Adipocyte (in vitro differentiated cells): ENCODE measurements around the gene DHX16.

Experiments
- DNase-seq: peaks from one replicate; pipeline ENCODE4 v3.0.0-alpha.2; 2015; ENCODE audit warnings: low read depth
- H3K27me3 ChIP-seq: replicated peaks from 2 replicates; pipeline ENCODE4 v1.7.0; 2013; ENCODE audit warnings: mild to moderate bottlenecking, low read length, moderate library complexity; ENCODE audit not compliant: control insufficient read depth, insufficient read depth
- H3K36me3 ChIP-seq: 2 replicates; pipeline ENCODE4 v1.7.0; 2013; ENCODE audit warnings: low read length, mild to moderate bottlenecking, moderate library complexity; ENCODE audit not compliant: control insufficient read depth, insufficient read depth, severe bottlenecking
- H3K4me1 ChIP-seq: 2 replicates; pipeline ENCODE4 v1.7.0; 2013; ENCODE audit warnings: mild to moderate bottlenecking, low read length, moderate library complexity; ENCODE audit not compliant: control insufficient read depth, insufficient read depth
- H3K4me3 ChIP-seq: 2 replicates; pipeline ENCODE4 v1.7.0; 2013; ENCODE audit warnings: mild to moderate bottlenecking, low read length, moderate library complexity
- H3K9ac ChIP-seq: 2 replicates; pipeline ENCODE4 v1.7.0; 2013; ENCODE audit warnings: mild to moderate bottlenecking, low read length, moderate library complexity
- H3K9me3 ChIP-seq: 2 replicates; pipeline ENCODE4 v1.7.0; 2013; ENCODE audit warnings: mild to moderate bottlenecking, low read length, moderate library complexity; ENCODE audit not compliant: control insufficient read depth

Gene DHX16

DNA sequence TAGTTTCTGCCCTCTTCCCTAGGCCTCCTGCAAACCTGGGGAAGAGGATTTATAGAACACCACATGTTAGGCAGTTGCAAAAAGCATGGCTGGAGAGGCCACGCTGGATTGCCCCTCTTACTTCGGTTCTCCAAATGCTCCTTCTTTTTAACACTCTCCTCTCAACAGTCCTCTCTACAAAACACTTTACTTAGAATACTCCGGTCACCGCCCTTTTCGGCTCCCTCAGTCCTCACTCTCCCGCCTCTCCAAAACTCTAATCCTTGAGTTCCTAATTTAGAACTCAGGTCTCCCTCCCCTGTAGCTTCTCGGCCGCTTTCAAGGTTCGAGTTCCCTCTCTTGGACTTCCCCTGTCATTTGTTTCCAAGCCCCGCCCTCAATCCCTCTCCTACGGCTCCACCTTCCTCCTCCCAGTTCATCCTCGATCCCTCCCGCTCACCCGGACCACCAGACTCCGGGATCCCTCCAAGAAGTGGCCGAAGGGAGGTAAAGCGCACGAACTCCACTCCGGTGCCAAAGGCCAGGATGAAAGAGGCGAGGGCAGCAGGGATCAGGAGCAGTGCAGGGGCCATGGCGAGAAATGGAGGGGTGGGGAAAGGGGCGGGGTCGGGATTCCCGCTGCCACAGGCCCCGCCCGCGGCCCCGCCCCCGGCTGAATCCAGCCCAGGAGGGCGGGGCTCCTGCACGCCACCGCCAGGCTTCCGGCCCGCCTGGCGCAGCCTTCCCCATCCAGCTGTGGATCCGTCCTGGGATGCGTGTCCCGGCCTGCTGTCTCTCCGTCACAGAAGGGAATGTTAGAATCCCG is 17.8 kb upstream of the DHX16 start, which contains the start of gene NRM:
Gene NRM (minus strand): TSS at position 582 of the 805 bp plus-strand sequence. CDS start 10 bp downstream, at position 572.
- H3K9me3 ChIP-seq, result no peaks in the 10 kb centered on the region
- H3K4me1 ChIP-seq, result peaks cover 26% of the 10 kb centered on the region
- H3K4me3 ChIP-seq, result peak within 1 kb of the TSS; percentile 88
- peak; percentile 97 for DNase-seq
- H3K9ac ChIP-seq, result peak within 1 kb of the TSS; percentile 79
- no peaks in the 10 kb centered on the region for H3K27me3 ChIP-seq
- H3K36me3 ChIP-seq, result no peaks in the 10 kb centered on the region

DNA sequence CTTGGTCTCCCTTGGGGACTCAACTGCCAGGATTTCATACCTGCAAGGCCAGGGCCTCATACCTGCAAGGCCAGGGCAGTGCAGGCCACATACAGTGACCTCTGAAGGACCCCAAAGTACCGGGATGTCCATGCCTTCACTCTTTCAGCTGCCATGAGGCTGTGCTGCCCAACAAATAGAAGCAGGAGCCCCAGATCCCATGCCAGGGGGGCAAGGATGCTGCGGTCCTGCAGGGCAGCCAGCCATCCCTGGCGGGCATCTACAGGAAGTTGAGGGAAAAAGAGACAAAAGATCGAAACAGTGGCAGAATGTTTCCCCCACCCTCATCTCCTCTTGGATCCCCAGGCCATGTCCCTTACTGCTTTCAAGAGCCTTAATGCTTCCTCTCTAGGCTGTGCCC is 17.2 kb upstream of the DHX16 start:
- H3K4me3 ChIP-seq, result peak overlapping the region; percentile 88
- no peaks in the 10 kb centered on the region for H3K36me3 ChIP-seq
- peak overlapping the region; percentile 79 for H3K9ac ChIP-seq
- no peak for DNase-seq
- no peaks in the 10 kb centered on the region for H3K27me3 ChIP-seq
- no peaks in the 10 kb centered on the region for H3K9me3 ChIP-seq
- peaks cover 28% of the 10 kb centered on the region for H3K4me1 ChIP-seq

DNA sequence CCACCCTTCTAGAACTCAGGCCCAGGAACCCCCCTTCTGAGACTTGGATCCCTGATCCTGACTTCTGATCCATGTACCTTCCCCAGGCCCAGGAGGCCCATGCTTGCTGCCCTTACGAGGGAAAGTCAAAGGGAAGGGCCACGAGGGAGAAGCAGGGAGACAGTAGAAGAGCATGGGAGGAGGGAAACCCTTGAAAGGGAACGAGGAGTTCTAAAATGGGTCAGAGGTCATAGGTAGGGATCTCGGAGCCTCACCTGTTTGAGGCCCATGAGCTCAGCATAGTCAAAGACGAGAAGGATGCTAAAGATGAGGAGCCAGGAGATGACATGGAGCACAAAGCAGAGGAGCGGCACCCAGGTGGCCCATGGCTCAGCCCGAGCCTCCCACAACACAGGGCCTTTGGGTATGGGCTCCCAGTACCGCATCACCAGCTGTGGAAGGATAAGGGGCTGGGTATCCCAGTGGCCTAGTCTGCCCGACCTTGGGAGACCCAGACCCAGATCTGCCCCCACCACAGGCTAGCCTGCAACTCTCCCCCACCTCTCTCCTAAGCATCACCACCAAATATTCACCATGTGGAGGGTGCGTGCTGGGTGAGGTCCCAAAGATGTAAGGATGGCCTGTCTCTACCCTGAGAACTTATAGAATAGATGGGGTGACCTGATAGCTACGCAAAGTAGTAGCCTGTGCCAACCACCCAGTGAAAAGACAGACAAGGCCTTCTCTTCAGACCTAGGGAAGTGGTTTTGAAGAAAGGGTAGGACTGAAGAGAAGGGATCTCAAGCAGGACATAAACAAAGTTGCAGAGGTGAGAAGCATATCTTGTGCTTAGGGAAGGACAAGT is 16.4 kb upstream of the DHX16 start:
- no peaks in the 10 kb centered on the region for H3K27me3 ChIP-seq
- no peak for DNase-seq
- H3K36me3 ChIP-seq, result no peaks in the 10 kb centered on the region
- H3K4me1 ChIP-seq, result peaks cover 26% of the 10 kb centered on the region
- H3K4me3 ChIP-seq, result no peak overlapping the region
- H3K9me3 ChIP-seq, result no peaks in the 10 kb centered on the region
- H3K9ac ChIP-seq, result no peak overlapping the region

DNA sequence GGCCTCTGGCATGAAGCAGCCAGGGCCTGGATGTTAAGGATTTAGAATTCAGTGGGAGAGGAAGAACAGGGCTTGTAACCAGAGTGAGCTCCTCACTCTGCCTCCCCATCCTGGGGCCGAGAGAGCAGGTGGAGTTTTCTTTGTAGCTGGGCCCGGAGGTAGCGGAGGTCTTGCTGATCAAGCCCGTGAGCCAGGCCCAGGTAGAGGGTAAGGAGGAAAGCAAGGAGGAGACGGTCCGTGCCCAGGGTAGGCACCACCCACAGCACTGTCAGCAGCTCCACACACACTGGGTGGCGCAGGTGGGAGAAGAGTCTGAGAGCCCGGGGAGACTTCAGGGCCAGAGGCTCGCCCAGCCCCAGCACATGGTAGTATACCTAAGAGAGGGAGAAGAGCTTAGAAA is 15.8 kb upstream of the DHX16 start:
- Histone ChIP-seq H3K27me3 (no peaks in the 10 kb centered on the region), H3K36me3 (no peaks in the 10 kb centered on the region), H3K9me3 (no peaks in the 10 kb centered on the region), H3K9ac (peak overlapping the region; percentile 94), H3K4me1 (peaks cover 26% of the 10 kb centered on the region), H3K4me3 (peak overlapping the region; percentile 97)
- DNase-seq, result no peak

DNA sequence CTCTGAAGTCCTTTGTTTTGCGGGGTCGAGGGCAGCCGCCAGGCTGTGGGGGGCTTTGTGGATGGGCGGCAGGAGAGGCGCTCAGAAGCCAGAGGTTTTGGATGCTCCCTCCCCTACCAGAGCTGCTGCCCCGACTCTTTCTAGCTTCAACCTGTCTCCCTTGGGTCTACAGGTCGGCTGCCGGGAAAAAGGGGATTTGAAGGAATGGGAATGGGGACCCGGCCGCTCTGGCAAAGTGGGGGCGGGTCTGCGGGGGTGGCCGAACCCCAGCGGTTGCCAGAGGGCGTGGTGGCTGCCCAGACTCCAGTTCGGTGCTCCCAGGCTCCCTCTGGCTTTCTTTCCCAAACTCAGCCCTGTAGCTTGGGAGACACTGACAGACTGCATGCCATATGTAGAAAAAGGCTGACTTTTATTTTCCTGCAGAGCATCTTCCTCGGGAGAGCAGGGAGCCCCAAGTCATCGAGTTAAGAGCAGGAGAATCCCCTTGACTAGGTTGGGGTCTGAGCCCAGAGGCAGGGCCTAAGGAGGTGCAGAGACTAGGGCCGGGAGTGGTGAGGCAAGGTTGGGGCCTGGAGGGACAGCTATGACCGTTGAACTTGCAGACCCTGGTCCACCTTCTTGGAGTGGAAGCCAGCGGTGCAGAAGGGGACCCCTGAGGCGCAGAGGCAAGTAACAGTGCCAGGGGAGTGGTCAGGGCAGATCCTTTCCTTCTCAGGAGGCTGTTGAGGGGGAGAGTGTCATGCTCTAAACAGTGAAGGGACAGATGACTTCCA is 15.0 kb upstream of the DHX16 start:
- Histone ChIP-seq H3K27me3 (no peaks in the 10 kb centered on the region), H3K4me3 (peak overlapping the region; percentile 97), H3K9ac (peak overlapping the region; percentile 94), H3K9me3 (no peaks in the 10 kb centered on the region), H3K4me1 (peaks cover 33% of the 10 kb centered on the region), H3K36me3 (no peaks in the 10 kb centered on the region)
- peak; percentile 77 for DNase-seq

DNA sequence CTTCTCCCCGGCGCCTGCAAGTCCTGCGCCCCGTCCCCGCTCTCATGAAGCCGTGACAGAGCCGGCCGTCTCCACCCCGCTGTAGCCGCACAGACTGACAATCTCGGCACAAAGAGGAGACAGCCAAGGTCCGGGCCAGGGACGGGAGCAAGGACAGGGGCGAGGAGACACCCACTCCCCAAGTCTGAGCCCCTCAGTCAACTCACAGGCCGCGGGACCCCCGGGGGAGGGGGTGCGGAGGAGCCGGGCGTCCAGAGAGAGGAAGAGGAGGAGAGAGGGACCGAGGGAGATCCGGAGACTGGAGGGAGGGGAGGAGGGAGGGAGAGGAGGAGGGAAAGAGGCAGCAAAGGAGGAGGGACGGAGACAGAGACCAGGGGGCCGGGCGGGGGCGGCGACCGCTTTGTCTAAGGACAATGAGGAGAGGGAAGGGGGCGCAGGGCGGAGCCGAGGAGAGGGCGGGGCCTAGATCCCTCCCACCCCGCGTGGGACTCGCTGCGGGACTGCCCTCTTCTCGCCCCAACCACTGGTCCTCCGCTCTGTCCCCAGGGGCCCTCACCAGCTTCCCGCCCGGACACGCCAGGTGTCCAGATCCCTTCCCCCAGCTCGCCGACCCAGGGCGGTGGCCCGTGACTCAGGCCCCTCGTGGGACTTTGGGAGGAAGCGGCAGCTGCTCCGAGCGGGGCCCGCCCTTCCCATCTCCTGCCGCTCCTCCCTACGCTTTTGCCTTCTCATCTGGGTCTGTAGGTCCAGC is 14.3 kb upstream of the DHX16 start:
- H3K9me3 ChIP-seq, result no peaks in the 10 kb centered on the region
- no peaks in the 10 kb centered on the region for H3K27me3 ChIP-seq
- peaks cover 41% of the 10 kb centered on the region for H3K4me1 ChIP-seq
- DNase-seq, result peak; percentile 96
- no peaks in the 10 kb centered on the region for H3K36me3 ChIP-seq
- H3K9ac ChIP-seq, result peak overlapping the region; percentile 94
- peak overlapping the region; percentile 97 for H3K4me3 ChIP-seq

DNA sequence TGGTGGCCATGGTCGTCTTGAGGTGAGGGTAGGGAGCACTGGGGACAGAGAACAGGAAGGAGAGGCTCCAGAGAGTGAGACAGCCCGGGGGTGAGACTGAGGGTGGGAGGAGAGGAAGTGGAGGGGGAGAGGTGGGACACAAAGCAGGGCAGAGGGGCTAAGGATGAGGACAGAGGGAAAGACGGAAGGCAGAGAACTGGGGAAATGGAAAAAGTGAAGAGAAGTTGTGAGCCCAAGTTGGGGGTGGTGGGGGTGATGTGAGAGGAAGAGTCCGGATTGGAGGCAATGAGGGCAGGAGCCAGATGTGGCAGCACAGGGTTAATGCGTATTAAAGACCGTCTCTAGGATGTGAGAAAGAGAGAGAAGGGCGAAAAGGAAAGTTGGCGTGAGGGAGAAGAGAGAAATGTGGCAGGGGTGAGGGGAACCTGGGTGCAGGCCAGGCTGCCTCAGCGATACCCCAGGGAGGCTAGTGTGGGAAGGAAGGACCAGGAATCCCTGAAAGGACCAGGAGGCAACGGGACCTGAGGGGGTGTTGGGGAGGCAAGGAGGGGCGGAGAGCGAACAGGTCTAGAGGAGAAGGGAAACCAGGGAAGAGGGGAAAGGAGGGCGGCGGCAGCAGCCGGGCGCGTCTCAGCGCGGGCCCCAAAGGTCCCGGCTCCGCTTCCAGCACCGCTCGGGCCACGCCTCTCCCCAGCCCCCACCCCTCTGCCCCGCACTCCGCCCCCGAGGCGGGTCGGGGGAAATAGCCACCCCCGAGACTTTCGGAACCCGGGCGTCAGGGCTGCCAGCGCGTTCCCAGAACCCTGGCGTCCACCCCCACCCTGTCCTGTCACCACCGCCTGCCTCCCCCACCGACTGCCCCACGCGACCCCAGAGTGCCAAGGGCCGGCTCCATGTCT is 13.5 kb upstream of the DHX16 start, which contains the start of gene PPP1R18:
Gene PPP1R18 (minus strand): TSS at position 637 of the 899 bp plus-strand sequence. CDS start 627 bp downstream, at position 10.
- no peaks in the 10 kb centered on the region for H3K27me3 ChIP-seq
- peaks cover 45% of the 10 kb centered on the region for H3K4me1 ChIP-seq
- H3K36me3 ChIP-seq, result peaks cover under 1% of the 10 kb centered on the region
- no peaks in the 10 kb centered on the region for H3K9me3 ChIP-seq
- peak within 1 kb of the TSS; percentile 94 for H3K9ac ChIP-seq
- H3K4me3 ChIP-seq, result peak within 1 kb of the TSS; percentile 97
- DNase-seq, result peak; percentile 89

DNA sequence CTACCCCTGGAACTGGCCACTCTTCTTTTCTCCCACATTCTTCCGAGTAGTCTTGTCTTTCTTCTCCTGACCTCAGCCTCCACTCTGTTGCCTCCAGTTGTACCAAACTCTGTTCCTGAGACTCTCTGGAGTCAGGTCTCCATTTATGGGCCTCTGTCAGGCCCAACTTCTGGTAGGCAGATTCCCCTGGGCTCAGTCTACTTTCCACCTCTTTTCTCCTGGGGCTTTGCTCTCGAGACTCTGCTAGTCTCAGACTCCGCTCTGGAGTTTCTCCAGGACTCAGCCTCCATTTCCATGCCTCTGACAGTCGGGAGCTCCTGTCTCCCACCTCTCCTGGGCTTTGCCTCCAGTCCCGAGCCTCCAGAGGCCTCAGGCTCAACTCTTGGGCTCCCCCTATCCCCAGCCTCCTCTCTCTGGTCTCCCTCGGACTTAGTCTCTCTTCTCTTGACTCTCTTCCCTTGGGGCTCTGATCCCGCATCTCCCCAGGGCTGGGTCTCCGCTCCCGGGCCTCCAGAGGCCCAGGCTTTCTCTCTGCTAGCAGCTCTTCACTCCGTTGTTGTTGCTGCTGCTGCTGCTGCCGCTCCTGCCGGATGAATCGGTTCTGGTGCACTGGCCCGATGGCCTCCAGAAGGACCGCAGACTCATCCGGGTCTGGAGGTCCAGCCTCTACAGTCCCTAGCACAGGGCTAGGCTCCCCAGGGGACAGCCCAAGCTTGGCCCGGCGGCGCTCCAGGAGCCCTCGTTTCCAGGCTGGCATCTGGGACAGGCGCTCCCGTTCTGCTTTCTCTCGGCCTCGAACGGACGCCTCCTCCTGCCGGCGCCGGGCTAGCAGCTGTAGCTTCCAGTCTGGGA is 12.6 kb upstream of the DHX16 start:
- Histone ChIP-seq H3K4me3 (peak overlapping the region; percentile 97), H3K36me3 (peaks cover 8% of the 10 kb centered on the region), H3K27me3 (no peaks in the 10 kb centered on the region), H3K9ac (peak overlapping the region; percentile 94), H3K4me1 (peaks cover 49% of the 10 kb centered on the region), H3K9me3 (no peaks in the 10 kb centered on the region)
- peak; percentile 57 for DNase-seq

DNA sequence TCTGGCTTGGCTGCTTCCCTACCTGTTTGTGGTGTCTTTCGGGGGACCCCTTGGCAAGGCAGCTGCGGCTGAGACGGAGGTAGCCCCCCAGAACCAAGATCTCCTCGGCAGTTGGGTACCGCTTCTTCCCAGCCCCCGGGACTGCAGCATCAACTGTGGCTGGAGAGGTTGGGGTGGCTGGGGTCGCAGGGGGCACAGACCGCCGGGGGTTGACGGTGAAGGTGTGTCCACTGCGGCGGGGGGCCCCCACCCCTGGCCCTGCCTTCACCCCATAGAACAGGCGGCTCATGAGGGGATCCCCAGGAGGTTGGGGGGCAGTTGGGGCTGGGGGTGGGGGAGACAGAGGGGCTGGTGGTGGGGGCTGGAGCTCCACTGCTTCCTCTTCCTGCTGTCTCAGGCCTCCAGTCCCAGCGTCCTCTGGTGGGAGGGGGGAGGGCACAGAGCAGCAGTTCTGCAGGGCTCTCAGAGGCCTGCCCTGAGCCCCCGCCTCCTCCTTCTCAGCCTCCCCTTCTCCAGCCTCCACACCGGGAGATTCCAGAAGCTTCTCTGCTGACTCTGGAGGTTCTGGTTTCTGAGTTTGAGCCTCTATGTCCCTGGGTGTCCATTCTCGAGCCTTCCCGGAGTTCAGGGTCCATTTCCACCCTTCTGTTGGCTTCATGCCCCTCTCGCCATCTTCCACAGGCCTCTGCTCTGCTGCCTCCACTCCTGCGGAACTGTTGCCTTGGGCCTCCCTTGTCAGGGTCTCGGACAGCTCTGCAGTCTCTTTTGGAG is 11.8 kb upstream of the DHX16 start:
- Histone ChIP-seq H3K27me3 (no peaks in the 10 kb centered on the region), H3K9me3 (no peaks in the 10 kb centered on the region), H3K4me1 (peaks cover 57% of the 10 kb centered on the region), H3K36me3 (peaks cover 14% of the 10 kb centered on the region), H3K4me3 (peak overlapping the region; percentile 97), H3K9ac (peak overlapping the region; percentile 94)
- DNase-seq, result peak; percentile 41
